Activated CD8-positive, alpha-beta memory T cell treated with anti-CD3 and anti-CD28 coated beads, Interleukin-2, amount 50 U/mL, for 24 hours (primary cell): ENCODE results near the gene RUBCN.
"Not testable (repeated sequence)": the region's sequence is repeated elsewhere in the genome, so short reads cannot be mapped to it uniquely, and the experiment has no call there.

ENCODE experiments used
- DNase-seq: peaks from one replicate; pipeline ENCODE4 v3.0.0-alpha.2; 2020; ENCODE audit errors: extremely low read depth

RUBCN gene

GRCh38 chr3:197658706-197659105 lies 78.0 kb downstream of the RUBCN start:
- DNase-seq = not testable (repeated sequence)

DNA sequence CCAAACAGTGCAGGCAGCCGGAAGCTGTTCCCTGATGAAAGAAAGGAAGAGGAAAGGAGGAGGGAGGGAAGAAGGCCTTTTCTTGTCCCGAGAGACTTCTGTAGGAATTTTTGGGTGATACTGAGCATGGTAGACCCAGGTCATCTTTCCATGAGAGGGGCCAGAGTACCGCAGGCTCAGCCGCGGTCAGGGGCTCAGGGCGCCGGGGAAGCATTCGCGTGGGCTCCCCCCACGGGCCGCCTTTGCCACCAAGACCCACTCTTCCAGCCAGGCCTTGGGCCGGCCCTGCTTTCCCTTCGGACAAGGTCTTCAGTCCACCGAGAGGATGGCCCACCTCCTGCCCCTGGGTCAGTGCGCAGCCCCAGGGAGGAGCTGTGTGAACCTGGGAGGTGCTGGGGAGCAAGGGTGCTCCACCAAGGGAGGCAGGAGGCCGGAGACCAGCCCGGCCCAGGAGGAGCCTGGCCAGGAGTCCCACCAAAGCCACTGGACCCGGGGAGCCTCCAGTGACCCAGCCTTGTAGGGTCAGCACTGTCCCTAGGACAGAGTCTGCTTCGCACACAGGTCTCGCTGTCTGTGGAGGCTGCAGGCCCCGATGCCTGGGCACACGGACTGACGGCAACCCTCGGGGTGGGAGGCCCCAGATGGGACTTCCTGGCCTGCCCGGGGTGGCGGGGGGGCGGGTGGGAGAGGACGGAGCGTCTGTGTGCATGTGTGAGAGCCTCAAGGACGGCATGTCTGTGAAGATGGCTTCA lies 79.0 kb downstream of the RUBCN start:
- DNase-seq = not testable (repeated sequence)

DNA sequence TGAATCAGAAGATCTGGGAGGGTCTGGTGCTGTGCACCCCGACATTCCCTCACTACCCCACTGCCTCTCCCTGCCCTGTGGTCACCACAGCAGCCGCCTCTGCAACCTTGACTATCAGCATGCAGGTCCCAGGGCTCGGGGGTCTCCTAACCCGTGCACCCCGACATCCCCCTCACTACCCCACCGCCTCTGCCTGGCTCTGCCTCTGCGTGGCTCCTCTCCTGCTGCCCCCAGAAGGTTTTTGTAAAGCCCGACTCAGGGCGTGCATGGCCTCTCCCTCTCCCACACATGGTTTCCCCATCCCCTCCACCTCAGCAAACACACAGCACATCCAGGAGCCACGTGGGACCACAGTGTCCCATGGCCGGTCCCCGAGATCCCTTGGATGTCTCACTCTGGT lies 79.7 kb downstream of the RUBCN start:
- not testable (repeated sequence) for DNase-seq

- not testable (repeated sequence) for DNase-seq
Observed at GRCh38 chr3:197656129-197656528, 80.6 kb downstream of the RUBCN start.

- DNase-seq = not testable (repeated sequence)
Observed at GRCh38 chr3:197654998-197655330, 81.7 kb downstream of the RUBCN start.

GRCh38 chr3:197654090-197654997 lies 82.4 kb downstream of the RUBCN start:
- DNase-seq = not testable (repeated sequence)

- DNase-seq = not testable (repeated sequence)
Observed at GRCh38 chr3:197652860-197653259, 83.8 kb downstream of the RUBCN start.

- DNase-seq = not testable (repeated sequence)
Observed at GRCh38 chr3:197647649-197648048, 89.1 kb downstream of the RUBCN start.

DNA sequence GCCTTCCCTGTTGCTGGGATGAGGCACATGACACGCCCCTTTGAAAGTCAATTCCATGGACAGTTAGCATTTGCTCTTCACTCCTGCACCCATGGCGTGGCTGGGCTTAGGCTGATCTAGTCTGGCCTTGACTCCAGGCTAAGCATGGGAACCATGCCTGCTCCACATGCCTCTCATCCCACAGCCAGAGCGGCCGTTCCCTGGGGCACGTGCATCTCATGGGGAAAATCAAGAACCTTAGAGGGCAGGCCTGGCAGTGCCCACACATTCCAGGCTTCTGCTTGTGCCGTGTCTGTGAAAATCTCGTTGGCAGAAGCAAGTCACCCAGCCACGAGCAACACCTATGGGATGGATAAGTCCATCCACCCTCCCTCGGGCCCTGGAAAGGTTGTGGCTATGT lies 89.5 kb downstream of the RUBCN start:
- not testable (repeated sequence) for DNase-seq

- not testable (repeated sequence) for DNase-seq
Observed at GRCh38 chr3:197646294-197646693, 90.4 kb downstream of the RUBCN start.

GRCh38 chr3:197637556-197637955 lies 99.1 kb downstream of the RUBCN start:
- DNase-seq = not testable (repeated sequence)

DNA sequence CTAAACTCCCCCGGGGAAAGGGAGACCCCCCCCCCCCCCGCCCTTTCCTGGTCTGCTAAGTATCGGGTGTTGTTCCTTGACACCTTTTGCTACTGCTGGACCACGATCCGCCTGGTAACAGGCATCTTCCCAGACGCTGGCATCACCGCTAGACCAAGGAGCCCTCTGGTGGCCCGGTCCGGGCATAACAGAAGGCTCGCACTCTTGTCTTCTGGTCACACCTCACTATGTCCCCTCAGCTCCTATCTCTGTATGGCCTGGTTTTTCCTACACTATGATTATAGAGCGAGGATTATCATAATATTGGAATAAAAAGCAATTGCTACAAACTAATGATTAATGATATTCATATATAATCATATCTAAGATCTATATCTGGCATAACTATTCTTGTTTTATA lies 104.7 kb downstream of the RUBCN start:
- not testable (repeated sequence) for DNase-seq

GRCh38 chr3:197630766-197631165 lies 105.9 kb downstream of the RUBCN start:
- DNase-seq = not testable (repeated sequence)

DNA sequence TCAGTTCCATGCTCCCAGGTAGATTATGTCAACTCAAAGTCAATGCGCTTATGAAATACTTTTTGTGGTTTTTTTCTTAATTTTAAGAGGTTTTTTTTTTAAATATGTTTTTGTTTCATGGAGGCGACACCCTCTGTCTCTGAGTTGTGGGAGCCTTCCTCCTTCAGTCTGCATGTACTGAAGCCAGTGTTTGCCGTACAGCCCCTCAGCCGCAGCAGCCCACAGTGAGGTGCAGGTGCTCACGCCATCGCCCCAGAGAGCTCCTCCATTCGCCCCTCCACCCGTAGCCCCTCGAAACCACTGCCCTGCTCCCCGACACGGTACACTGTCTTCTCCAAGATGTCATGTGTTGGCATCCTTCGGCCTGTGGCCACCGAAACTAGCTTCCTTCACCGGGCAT lies 107.4 kb downstream of the RUBCN start:
- not testable (repeated sequence) for DNase-seq

DNA sequence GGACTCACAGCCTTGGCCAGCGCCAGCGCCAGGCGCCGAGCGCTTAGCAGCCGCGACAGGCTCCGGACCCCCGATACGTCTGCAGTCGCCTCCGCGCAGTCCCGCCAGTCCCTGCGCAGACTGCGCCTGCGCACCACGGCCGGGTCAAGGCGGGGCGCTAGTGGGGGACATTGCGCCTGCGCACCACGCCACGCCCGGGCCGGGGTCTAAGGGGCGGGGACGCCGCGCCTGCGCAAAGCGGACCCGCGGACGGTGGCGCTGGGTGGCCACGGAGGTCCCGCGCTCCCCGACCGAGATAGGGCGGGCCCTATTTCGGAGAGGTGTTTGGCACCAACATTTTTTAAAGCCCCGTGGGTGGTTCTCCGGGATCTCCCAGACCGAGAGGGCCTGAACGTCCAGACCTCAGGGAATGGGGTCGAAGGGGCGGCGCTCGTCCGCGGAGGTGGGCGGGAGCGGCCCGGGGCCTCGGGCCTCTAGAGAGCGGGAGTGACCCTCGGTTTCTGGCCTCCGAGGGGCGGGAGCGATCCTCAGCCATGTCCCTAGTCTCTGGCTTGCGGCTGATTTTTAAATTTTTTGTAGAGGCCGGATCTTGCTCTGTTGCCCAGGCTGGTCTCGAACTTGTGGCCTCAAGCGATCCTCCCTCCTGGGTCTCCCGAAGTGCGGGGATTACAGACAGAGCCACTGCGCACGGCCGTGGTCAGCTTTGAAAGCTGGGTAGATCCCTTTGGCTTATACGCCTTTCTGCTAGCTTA lies 108.8 kb downstream of the RUBCN start:
- peak; percentile 61 for DNase-seq

GRCh38 chr3:197627158-197627771 lies 109.4 kb downstream of the RUBCN start:
- DNase-seq = not testable (repeated sequence)

GRCh38 chr3:197626404-197627157 lies 110.1 kb downstream of the RUBCN start:
- not testable (repeated sequence) for DNase-seq

GRCh38 chr3:197621478-197621877 lies 115.2 kb downstream of the RUBCN start:
- not testable (repeated sequence) for DNase-seq
